IPS-18c (cell line): ENCODE measurements around the gene ZNF879.

Experiments used
- H3K4me3 ChIP-seq: 2 replicates; pipeline ENCODE4 v1.7.0; 2013; ENCODE audit warnings: low read depth, mild to moderate bottlenecking, low read length, moderate library complexity; ENCODE audit not compliant: insufficient read depth
- H3K9me3 ChIP-seq: one replicate; pipeline ENCODE4 v1.6.1; 2013; ENCODE audit warnings: mild to moderate bottlenecking, low read length, moderate library complexity; ENCODE audit not compliant: control insufficient read depth, insufficient read depth

ZNF879 gene

GRCh38 chr5:179023528-179024189 is at the start of gene ZNF879:
ZNF879 (plus strand) TSS chr5:179023804; CDS start chr5:179025005, 1,201 bp downstream.
- peak within 1 kb of the TSS; percentile 74 for H3K4me3 ChIP-seq
- peaks cover 12% of the 10 kb centered on the region for H3K9me3 ChIP-seq

- Histone ChIP-seq H3K4me3 (no peak overlapping the region), H3K9me3 (peaks cover 29% of the 10 kb centered on the region)
Measured at GRCh38 chr5:178981381-178981780, 42.2 kb upstream of the ZNF879 start.

- Histone ChIP-seq H3K9me3 (peaks cover 34% of the 10 kb centered on the region), H3K4me3 (no peak overlapping the region)
Measured at GRCh38 chr5:178982941-178983340, 40.7 kb upstream of the ZNF879 start.

- Histone ChIP-seq H3K4me3 (no peak overlapping the region), H3K9me3 (peaks cover 34% of the 10 kb centered on the region)
Measured at GRCh38 chr5:178983728-178984127, 39.9 kb upstream of the ZNF879 start.

- peaks cover 34% of the 10 kb centered on the region for H3K9me3 ChIP-seq
- H3K4me3 ChIP-seq = no peak overlapping the region
Measured at GRCh38 chr5:178984145-178985072, 39.2 kb upstream of the ZNF879 start.

GRCh38 chr5:178986326-178986960 is 37.2 kb upstream of the ZNF879 start:
- peaks cover 30% of the 10 kb centered on the region for H3K9me3 ChIP-seq
- H3K4me3 ChIP-seq = no peak overlapping the region

GRCh38 chr5:178988436-178989220 is 35.0 kb upstream of the ZNF879 start:
- Histone ChIP-seq H3K9me3 (peaks cover 20% of the 10 kb centered on the region), H3K4me3 (no peak overlapping the region)

GRCh38 chr5:178989311-178989710 is 34.3 kb upstream of the ZNF879 start:
- Histone ChIP-seq H3K9me3 (peaks cover 21% of the 10 kb centered on the region), H3K4me3 (no peak overlapping the region)

- H3K9me3 ChIP-seq = peaks cover 18% of the 10 kb centered on the region
- no peak overlapping the region for H3K4me3 ChIP-seq
Measured at GRCh38 chr5:178990491-178990890, 33.1 kb upstream of the ZNF879 start.

- Histone ChIP-seq H3K9me3 (peaks cover 16% of the 10 kb centered on the region), H3K4me3 (no peak overlapping the region)
Measured at GRCh38 chr5:178991190-178992145, 32.1 kb upstream of the ZNF879 start.

- no peak overlapping the region for H3K4me3 ChIP-seq
Measured at GRCh38 chr5:178992291-178992895, 31.2 kb upstream of the ZNF879 start.

GRCh38 chr5:178993236-178993765 is 30.3 kb upstream of the ZNF879 start:
- Histone ChIP-seq H3K4me3 (no peak overlapping the region), H3K9me3 (peaks cover 15% of the 10 kb centered on the region)

More at GRCh38 chr5:178992291-178992895, 31.2 kb upstream of the ZNF879 start:
- peaks cover 15% of the 10 kb centered on the region for H3K9me3 ChIP-seq

GRCh38 chr5:178993955-178994579 is 29.5 kb upstream of the ZNF879 start:
- H3K9me3 ChIP-seq = peaks cover 15% of the 10 kb centered on the region
- H3K4me3 ChIP-seq = peak overlapping the region; percentile 31; the same call in 1 of the 2 replicates

- H3K4me3 ChIP-seq = peak within 1 kb of the TSS; percentile 34
Measured at GRCh38 chr5:178994580-178995340, 28.8 kb upstream of the ZNF879 start, which contains the start of gene GRM6. GRM6 (minus strand) TSS chr5:178995320; CDS start chr5:178994944, 376 bp downstream.

More at GRCh38 chr5:178994580-178995340, 28.8 kb upstream of the ZNF879 start, which contains the start of gene GRM6:
- H3K9me3 ChIP-seq = peaks cover 13% of the 10 kb centered on the region
